ENCODE results near the gene CARD11. TPM values are rescaled to one million over a fixed set of nuclear protein-coding genes. Genes with fewer than 3 reads are reported as not detected.

CARD11 gene
- total RNA-seq, 1 experiment from 2014 or later: 0.04 TPM

DNA sequence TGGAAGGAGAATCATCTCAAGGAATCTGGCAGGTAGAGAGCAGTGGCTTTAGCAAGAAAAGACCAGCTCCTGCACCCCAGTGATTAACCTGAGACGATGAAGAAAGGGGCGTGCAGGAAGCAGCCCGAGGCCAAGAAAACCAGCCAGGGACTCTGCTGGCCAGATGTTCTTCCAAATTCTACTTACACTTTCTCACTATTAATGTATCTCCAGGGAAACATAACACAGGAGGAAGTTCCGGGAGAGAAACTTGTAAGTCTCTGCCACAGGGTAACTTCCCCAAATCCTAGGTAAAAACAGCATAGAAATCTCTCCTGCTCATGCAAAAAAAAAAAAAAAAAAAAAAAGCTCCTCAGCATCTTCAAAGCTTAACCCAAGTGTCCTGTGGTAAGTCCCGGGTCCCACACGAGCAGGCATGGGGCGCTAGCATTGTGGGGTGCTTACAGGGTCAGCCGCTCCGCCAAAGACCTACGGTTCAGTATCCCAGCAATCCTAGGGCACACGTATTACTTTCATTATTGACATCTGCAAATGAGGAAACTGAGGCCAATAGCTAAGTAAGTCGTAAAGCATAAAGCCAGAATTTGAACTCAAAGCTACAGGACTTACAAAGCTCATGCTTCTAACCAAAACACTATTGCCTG lies 102.3 kb downstream of the CARD11 start:
- DNase-seq (ENCODE audit: low spot score): no peak

DNA sequence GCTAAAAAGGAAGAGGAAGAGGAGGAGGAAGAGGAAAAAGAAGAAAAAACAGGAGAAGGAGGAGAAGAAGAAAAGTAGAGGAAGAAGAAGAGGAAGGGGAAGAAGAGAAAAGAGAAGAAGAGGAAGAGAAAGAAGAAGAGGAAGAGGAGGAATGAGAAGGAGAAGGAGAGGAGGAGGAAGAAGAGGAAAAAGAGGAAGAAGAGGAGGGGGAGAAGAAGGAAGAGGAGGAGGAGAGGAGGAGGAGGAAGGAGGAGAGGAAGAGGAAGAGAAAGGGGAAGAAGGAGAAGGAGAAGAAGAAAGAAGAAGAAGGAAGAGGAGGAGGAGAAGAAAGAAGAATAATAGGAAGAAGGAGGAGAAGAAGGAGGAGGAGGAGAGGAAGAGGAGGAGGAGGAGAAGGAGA lies 103.2 kb downstream of the CARD11 start:
- DNase-seq (ENCODE audit: low spot score): no peak

DNA sequence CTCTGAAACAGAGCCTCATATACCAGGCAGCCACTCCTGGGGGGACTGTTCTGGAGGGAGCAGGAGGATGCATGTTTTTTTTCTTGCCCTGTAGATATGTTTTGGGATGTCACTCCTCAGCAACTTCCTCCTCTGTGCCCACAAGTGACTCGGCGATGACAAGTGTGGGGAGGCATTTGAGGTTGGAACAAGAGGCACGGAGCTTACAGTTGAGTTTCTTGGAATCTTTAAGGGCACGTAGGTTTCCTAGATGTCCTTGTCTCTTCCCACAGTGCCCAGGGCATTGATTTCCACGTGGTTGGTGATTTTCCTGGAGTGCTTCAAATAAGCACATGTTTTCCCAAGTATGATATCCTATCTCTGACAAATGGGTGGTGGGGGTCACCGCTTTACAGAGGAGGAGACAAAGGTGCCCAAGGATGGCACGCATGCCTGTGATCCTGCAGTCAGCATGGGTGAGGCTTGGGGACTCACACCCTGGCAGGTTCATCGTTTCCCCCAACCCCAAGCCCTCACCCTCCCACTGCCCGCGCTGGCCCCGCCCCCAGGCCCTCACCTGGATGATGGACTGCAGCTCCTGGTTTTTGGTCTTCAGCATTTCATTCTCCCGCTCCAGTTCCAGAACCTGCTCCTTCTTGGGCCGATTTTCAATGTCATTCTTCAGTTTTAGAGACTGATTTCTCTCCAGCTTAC lies 104.3 kb downstream of the CARD11 start:
- no peak for DNase-seq (ENCODE audit: low spot score)

DNA sequence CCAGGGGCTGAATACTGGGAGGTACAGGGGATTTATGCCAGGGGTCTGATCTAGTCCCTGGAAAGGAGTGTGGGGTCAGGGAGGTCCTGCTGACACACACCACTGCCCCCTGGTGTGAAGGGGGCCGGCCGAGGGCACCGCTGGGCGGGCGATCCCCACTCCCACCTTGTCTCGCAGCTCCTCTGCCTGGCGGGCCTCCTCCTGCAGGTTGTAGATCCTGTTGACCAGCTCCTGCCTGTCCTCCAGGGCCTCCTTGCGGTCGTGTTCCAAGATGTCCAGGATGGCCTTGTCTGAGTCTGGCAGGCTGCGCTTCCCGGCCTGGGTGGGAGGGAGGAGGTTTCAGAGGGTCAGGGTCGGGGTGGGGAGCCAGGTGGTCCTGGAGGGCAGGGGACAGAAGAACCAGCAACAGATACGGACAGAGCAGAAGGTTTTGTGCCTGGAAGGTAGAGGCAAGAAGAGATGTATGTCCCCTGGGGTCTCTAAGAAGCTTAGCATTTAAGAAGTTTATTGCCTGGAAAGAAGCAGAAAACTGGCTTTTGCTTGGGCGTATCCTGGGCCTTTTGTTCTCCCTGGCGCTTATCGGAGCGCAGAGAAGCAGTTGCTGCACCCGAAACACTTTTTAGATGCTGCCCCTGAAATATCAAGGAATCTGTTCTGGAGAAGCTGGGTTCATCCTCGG lies 105.0 kb downstream of the CARD11 start:
- no peak for DNase-seq (ENCODE audit: low spot score)

DNA sequence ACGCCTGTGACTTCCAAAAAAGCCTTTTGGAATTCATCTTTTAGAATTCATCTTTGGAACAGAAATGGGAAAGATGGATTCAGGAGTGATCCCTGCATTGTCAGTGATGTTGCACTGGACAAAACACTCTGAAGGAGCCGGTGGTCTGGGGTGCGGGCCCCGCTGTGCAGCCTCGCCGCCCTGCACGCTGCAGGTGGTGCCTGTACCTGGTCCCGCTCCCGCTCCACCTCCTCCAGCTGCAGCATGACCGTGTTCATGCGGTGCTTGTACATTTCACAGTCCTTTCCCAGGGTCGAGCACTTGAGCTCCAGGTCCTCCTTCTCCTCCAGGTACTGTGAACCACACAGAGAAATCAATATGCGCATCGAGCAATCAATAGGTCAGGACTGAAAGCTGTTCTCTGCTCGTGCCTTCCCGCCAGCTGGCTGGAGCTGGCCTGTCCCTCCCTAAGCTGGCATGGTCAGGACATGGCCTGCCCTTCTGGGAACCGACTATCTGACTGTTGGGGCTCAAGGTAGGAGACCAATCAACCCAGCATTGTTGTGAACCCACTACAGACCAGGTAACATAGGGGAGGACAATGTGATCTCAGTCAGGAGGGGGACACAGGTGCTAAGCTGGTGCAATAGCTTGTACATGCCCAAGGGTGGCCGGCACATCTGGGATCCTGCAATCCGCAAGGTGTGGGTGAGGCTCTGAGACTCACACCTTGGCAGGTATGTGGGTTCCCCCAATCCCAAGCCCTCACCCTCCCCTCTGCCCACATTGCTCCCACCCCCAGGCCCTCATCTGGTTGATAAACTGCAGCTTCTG lies 105.8 kb downstream of the CARD11 start:
- DNase-seq (ENCODE audit: low spot score): no peak

DNA sequence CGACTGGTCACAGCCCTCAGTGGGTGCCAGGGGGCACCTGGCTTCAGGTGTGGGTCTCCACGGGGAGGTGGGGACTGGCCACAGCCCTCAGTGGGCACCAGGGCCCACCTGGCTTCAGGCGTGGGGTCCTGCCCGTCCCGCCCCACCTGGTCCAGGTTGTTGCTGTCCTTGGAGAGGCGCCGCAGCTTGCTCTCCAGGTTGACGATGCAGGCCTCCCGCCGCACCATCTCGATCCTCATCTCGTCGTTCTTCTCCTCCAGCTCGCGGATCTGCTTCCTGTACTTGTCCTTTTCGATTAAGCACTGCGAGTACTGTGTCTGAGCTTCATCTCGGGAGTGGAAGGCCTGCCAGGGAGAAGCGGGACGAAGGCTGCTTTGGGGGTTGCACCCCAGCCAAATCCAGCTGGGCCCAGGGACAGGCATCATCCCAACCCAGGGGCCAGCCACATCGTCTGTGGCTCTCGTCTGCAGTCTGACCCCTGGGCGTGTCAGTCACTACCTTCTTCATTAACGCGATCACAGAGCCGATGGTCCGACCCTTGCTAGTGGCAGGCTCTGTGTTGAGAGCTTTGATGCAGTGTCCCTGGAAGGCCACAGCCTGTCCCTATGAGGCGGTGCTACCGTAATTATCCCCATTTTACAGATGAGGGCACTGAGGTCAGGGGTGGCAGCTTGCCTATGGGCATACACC lies 106.6 kb downstream of the CARD11 start:
- no peak for DNase-seq (ENCODE audit: low spot score)

DNA sequence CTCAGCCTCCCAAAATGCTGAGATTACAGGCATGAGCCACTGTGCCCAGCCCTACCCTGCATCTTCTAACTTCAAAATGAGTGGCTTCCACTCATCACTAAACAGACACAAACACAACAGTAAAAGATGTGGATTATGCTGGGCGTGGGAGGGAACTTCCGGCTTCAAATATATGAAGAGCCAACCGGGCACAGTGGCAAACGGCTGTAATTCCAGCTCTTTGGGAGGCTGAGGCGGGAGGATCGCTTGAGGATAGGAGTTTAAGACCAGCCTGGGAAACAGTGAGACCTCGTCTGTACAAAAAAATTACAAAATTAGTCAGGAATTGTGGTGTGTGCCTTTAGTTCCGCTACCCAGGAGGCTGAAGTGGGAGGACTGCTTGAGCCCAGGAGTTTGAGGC lies 107.4 kb downstream of the CARD11 start:
- no peak for DNase-seq (ENCODE audit: low spot score)

DNA sequence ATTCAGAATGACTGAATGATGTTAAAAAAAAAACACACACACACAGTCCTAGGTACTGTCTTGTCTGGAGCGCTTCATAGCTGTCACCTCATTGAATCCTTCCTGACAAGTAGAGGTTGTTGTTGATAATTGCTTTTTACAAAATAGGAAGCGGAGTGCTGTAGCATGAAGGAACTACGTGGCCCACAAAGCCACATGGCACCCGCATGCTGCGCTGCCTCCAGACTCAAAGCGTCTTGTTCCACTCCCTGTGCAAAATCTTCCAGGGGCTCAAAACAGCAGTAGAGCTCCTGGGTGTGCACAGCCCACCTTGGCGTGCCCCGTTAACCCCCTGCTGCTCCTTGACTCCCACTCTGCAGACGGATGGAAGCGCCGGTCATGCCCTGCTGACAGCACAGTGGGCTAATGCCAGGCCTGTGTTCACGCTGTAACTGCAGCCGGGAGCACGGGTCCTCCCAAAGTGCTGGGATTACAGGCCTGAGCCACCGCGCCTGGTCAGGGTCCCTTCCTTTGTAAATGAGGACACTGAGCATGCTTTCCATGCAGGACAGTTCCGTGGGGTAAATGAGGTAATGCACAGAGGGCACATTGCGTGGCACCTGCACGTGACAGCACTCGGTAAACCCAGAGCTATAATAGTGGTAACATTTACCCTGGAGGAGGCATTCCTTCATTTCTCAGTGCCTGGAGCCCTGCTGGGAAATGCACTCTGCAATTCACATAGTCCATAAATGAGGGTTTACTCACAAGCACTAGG lies 108.5 kb downstream of the CARD11 start:
- DNase-seq (ENCODE audit: low spot score): no peak

DNA sequence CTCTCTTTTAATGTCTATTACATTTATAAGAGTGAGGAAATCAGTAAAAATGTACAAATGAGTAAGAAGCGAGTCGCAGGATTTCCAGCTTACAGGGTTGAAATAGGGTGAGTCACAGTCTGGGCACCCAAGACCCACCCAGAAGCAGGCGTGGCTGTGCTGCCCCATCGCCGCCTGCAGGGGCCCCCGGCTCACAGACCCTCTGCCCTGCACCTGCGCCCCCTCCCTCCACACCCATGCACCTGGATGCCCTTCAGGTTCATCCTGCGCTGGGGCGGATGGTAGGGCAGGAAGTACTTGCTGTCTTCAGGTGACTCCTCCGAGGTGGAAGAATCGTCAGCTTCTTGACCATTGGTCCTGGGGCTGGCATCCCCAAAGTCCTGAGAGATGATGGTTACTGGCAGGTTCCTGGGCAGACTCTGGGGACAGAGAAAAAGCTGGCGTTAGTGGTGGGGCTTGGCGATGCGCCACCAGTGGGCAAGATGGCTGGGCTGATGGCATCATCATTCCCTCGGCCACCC lies 109.4 kb downstream of the CARD11 start:
- peak; percentile 74 for DNase-seq (ENCODE audit: low spot score)

DNA sequence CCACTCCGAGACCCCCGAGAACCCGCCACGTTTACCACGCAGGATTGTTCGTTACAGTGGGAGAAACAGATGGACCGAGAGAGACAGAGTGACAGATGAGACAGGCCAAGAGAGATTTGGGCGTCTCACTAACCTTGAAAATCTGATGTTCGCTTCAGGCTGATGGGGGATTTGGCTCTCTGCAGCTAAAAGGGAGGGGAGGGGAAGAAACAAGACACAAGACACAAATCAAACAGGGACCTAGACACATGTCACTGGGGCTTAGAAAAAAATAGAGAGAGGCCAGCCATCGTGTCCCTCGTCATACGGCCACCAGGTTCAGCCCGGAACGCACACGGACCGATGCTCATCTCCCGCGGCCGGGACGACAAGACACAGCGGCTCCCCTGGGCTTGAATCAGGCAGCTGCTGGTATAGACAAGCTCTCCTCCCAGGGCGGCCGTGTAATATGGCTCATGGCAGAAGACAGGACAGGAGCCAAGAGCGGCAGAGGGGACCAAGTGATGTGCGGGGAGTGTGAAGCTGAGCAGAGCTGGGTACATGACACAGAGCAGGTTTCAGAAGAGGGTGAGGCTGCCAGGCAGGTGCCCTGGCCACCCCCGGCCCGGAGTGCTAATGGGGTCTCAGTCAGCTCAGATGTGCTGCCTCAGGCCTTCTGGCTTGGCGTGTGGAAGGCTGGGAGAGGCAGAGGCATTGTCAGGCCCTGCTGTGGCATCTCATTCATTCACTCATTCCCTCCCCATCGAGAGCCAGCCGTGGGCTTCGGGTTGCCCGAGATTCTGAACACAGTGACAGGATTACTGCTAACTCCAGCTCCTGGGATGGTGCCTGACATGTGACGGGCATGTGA lies 111.0 kb downstream of the CARD11 start:
- no peak for DNase-seq (ENCODE audit: low spot score)

DNA sequence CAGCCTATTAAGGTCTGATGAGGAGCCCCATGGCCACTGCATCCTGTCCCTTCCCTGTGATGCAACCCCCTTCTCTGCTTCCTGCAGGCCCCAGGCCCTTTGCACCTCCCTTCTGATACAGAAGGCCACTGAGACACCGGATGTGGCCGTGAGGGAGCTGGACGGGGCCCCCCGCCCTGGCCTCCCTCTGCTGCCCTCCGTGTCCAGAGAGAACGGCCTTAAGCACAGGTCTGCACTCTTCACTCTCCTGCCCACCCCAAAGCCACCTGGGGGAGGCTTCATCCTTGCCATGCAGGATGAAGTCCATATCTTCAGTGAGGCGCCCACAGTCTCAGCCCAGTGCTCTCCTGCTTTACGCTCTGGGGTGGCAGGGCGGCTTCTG lies 112.6 kb downstream of the CARD11 start:
- DNase-seq (ENCODE audit: low spot score): no peak

DNA sequence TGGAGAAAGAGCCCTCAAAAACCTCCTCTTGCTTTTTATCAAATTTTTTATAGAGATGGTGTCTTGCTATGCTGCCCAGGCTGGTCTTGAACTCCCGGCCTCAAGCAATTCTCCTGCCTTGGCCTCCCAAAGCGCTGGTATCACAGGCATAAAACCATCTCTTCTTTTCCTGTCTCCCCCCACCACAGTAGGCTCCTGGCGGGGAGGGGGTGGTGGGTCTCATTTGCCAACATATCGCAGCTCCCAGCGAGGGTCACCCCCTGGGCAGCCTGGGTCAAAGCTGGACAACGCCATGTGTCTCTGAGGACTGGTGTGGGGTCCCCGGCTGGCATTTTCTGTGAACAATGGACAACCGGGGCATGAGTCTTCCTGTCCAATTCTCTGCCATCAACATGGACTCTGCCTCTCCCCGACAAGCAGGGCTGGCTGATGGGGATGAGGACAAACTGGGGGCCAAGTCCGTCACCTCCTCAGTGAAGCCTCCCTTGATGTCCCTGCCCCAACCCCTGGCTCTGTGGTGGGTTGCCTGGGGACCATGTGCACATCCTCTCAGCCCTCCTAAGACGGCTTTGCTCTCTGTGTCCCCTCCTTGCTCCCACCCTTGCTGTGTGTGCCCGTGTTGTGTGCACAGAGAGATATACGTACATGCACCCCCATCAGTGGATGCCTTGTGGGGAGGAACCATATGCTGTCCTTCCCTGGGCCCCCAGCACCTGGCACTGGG lies 113.2 kb downstream of the CARD11 start:
- no peak for DNase-seq (ENCODE audit: low spot score)

DNA sequence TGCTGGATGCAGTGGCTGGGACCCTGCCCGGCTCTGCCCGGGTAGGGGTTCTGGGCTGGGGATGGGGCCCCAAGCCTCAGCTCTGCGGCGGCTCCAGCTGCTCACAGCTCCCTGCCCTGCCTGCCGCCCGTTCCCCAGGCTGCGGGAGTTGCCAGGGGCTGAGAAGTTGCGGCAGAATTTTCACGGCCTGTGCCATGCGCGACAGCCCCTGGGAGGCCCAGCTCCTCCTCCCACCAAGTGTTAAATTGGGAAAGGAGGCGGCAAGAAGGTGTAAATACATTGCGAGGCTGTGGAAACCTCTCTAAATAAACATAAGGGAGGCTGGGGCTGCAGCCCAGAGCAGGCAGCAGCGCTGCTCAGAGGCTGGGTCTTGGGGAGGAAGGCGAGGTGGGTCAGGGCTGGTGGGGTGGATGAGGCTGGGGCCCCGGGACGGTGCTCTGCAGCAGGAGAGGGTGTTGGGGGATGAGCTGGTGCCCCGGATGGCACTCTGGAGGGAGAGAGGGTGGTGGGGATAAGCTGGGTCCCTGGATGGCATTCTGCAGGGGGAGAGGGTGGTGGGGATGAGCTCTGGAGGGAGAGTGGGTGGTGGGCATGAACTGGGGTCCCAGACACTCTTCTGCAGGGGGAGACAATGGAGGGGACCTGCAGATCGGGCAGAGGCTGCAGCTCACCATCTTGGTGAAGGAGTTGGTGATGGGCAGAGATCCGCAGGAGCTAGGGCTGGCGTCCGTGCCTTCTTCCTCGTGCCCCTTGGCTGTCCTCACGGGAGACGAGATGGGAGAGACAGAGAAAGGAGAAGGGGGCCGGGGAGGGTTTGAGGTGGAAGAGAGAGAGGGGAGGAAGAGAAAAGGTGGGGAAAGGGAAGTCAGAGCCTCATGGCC lies 114.1 kb downstream of the CARD11 start:
- no peak for DNase-seq (ENCODE audit: low spot score)

DNA sequence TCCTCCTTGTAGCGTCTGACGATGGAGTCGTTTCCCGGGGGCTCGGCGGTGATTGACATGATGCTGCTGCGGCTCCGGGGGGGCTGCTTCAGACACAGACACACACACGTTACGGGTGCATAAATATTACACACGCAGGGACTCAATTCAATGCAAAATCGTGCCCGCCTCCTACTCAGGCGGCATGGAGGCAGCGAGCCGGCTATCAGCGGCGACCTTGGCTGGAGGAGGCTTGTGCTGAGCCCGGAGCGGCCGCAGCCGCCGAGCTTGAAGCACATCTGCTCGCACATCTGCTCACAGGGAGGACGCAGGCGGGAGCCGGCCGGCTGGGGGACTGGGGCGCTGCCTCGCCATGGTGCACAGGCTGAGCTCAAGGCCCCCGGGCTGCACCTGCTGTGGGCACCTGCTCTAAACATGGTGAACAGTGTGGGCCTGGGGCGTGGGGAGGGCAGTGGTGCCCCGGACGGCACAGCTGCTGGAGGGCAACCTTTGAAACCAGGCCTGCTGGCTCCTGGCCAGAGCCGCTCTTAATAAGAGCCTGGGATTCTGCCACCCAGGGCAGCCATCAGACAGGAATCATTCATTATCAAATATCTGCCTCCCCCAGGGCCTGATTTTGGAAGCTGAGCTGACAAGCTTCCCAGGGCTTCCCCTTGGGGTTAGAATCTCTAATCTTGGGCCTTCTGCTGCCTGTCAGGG lies 114.9 kb downstream of the CARD11 start:
- no peak for DNase-seq (ENCODE audit: low spot score)

DNA sequence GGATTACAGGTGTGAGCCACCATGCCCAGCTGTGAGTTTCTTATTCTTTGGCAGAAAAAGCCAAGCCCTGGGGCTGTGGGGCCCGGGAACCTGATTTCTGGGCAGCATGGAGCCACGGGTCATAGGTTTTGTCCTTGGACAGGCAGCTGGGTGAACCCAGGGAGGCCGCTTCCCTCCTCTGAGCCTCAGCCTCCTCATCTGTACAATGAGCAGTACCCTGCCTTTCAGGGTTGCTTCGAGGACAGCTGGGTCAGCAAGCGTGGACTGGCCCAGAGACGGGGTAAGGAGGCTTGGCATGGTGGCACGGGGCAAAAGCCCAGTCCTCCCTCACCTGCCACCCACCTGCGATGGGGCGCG lies 115.4 kb downstream of the CARD11 start:
- DNase-seq (ENCODE audit: low spot score): no peak

DNA sequence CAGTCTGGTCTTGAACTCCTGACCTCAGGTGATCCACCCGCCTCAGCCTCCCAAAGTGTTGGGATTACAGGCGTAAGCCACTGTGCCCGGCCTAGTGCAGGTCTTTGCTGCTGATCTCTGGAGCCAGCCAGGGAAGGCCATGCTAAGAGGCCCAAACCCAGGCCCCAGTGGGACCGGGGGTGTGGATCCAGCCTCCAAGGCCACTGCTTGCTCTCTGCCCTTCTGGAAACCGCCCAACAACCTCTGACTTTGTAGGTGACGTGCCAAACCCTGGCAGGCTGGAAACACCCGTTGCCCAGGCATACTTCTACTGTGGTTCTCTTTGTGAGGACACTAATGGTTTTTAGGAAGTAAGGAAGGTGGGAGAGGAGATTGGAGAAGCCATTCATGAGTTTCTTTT lies 116.1 kb downstream of the CARD11 start:
- DNase-seq (ENCODE audit: low spot score): no peak

DNA sequence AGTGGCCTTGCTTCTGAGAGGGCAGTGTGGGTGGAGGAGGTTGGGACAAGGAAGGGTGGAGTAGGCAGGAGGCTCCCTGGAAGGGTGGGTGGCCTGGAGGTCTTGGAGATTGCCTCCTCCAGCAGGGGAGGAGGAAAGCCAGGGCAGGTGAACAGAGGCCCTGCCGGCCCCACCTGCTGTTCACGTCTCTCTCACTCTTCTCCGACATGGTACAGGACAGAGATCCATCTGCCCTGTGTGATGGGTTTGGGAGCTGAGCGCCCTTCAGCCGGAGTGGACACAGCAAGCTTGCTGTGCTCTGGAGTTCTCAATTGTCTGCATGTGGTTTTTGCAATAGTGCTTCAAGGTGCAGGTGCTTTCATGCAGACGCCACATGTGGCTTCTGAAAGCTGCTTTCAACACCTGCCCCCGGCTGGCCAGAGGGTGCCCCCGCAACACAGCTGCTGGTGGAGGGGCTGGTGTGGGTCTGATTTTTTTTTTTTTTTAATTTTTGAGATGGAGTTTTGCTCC lies 116.7 kb downstream of the CARD11 start:
- DNase-seq (ENCODE audit: low spot score): no peak
